Measurements from ENCODE around the gene MUC12. TPM values are rescaled to one million over a fixed set of nuclear protein-coding genes. Genes with fewer than 3 reads are reported as not detected.

Gene MUC12
- 0.23 TPM in 1 of 2 replicates, not detected in the other for total RNA-seq

GRCh38 chr7:100969066-100969615 is at the start of gene MUC12:
Gene MUC12 (plus strand): TSS chr7:100969565. CDS start chr7:100969623, 58 bp downstream.

GRCh38 chr7:100949227-100949932 is 20.0 kb upstream of the MUC12 start, which contains the start of gene MUC3A:
Gene MUC3A (plus strand): TSS chr7:100949534. CDS start chr7:100949625, 91 bp downstream.

Other genes starting within 250 kb of the MUC12 start
- not detected in 2 replicates for gene EPO, start 249.1 kb upstream of the MUC12 start, total RNA-seq
- not detected in 2 replicates for gene ZAN, start 236.0 kb upstream of the MUC12 start, total RNA-seq
- gene EPHB4, start 142.0 kb upstream of the MUC12 start, total RNA-seq = 50.6 and 74.9 TPM in 2 replicates
- 15.1 and 22.9 TPM in 2 replicates for gene SLC12A9, start 116.9 kb upstream of the MUC12 start, total RNA-seq
- gene TRIP6, start 102.2 kb upstream of the MUC12 start, total RNA-seq = 62.3 and 66.7 TPM in 2 replicates
- gene SRRT, start 94.5 kb upstream of the MUC12 start, total RNA-seq = 31.3 and 36.0 TPM in 2 replicates
- gene UFSP1, start 79.8 kb upstream of the MUC12 start, total RNA-seq = 4.0 and 6.0 TPM in 2 replicates
- gene ACHE, start 73.7 kb upstream of the MUC12 start, total RNA-seq = 0.07 and 0.13 TPM in 2 replicates
- not detected in 2 replicates for gene MUC3A, start 20.0 kb upstream of the MUC12 start, total RNA-seq
- not detected in 2 replicates for gene MUC17, start 50.5 kb downstream of the MUC12 start, total RNA-seq
- gene TRIM56, start 115.9 kb downstream of the MUC12 start, total RNA-seq = 31.9 and 43.8 TPM in 2 replicates
- gene SERPINE1, start 157.5 kb downstream of the MUC12 start, total RNA-seq = 1,589 and 2,809 TPM in 2 replicates
- 87.7 and 89.2 TPM in 2 replicates for gene AP1S1, start 184.9 kb downstream of the MUC12 start, total RNA-seq
- 0.07 and 0.26 TPM in 2 replicates for gene VGF, start 196.0 kb downstream of the MUC12 start, total RNA-seq
- gene NAT16, start 210.7 kb downstream of the MUC12 start, total RNA-seq = not detected in 2 replicates
- gene MOGAT3, start 231.5 kb downstream of the MUC12 start, total RNA-seq = not detected in 2 replicates
- gene PLOD3, start 248.0 kb downstream of the MUC12 start, total RNA-seq = 164 and 240 TPM in 2 replicates
- gene ZNHIT1, start 248.6 kb downstream of the MUC12 start, total RNA-seq = 50.3 and 60.0 TPM in 2 replicates

Data from smooth muscle cell of the pulmonary artery (primary cell).